Measurements from ENCODE around the gene CAD. TPM values are rescaled to one million over a fixed set of nuclear protein-coding genes. Genes with fewer than 3 reads are reported as not detected.

Gene CAD
- polyA plus RNA-seq, 1 experiment, result 17.8 TPM

GRCh38 chr2:27211241-27211942, 5.8 kb upstream of the CAD start:
- CTCF ChIA-PET, result interaction anchor here (0.6 to 1.6 kb wide), 4 partner anchors 20 to 113 kb away, joined by 3 to 7 read pairs (median 4); no protein-coding TSS in a partner anchor

GRCh38 chr2:27211943-27212625, 5.1 kb upstream of the CAD start, which contains the start of the genes ATRAID and SLC5A6:
TSS of gene ATRAID (plus strand) at chr2:27212041. CDS start at chr2:27212369, 328 bp downstream.
TSS of gene SLC5A6 (minus strand) at chr2:27212268. CDS start at chr2:27207650, 4,618 bp downstream.
- no peaks in the 10 kb centered on the region for H3K9me3 ChIP-seq (ENCODE audit: control insufficient read depth, insufficient read depth, low read length)
- no peak for TF ChIP-seq CTCF (IDR thresholded peaks at IDR 0.05; ENCODE audit: low read depth, low read length)
- H3K4me3 ChIP-seq (ENCODE audit: low read depth, low read length), result peak within 1 kb of the TSS; percentile 95
- ChIA-PET CTCF (interaction anchor here (0.7 to 1.6 kb wide), 2 partner anchors 21 to 114 kb away, joined by 4 to 5 read pairs; no protein-coding TSS in a partner anchor), POLR2A (interaction anchor here (0.6 to 1.0 kb wide), 6 partner anchors 78 to 149 kb away, joined by 3 to 13 read pairs (median 4); partner anchors contain the start of gene PREB)
- H3K27me3 ChIP-seq (ENCODE audit: control insufficient read depth, insufficient read depth, low read length), result no peaks in the 10 kb centered on the region
- H3K27ac ChIP-seq (ENCODE audit: low read depth, low read length), result peak within 1 kb of the TSS; percentile 97
- DNase-seq (ENCODE audit: low read depth, low spot score), result peak; percentile 34

More at GRCh38 chr2:27211241-27211942, 5.8 kb upstream of the CAD start:
- POLR2A ChIA-PET, result interaction anchor here (0.6 to 1.0 kb wide), 6 partner anchors 9 to 134 kb away, joined by 3 to 13 read pairs (median 4); partner anchors contain the start of gene PREB
- Histone ChIP-seq H3K9me3 (ENCODE audit: control insufficient read depth, insufficient read depth, low read length) (no peaks in the 10 kb centered on the region), H3K4me3 (ENCODE audit: low read depth, low read length) (peak overlapping the region; percentile 95), H3K27me3 (ENCODE audit: control insufficient read depth, insufficient read depth, low read length) (no peaks in the 10 kb centered on the region), H3K27ac (ENCODE audit: low read depth, low read length) (no peak overlapping the region)
- DNase-seq (ENCODE audit: low read depth, low spot score), result no peak
- TF ChIP-seq CTCF (IDR thresholded peaks at IDR 0.05; ENCODE audit: low read depth, low read length), result no peak

GRCh38 chr2:27212626-27213471, 4.3 kb upstream of the CAD start:
- Histone ChIP-seq H3K27me3 (ENCODE audit: control insufficient read depth, insufficient read depth, low read length) (no peaks in the 10 kb centered on the region), H3K4me3 (ENCODE audit: low read depth, low read length) (peak overlapping the region; percentile 95), H3K27ac (ENCODE audit: low read depth, low read length) (peak overlapping the region; percentile 97), H3K9me3 (ENCODE audit: control insufficient read depth, insufficient read depth, low read length) (no peaks in the 10 kb centered on the region)
- TF ChIP-seq CTCF (IDR thresholded peaks at IDR 0.05; ENCODE audit: low read depth, low read length), result no peak
- DNase-seq (ENCODE audit: low read depth, low spot score), result peak; percentile 15
- POLR2A ChIA-PET, result interaction anchor here (0.6 to 1.0 kb wide), 8 partner anchors 39 to 149 kb away, joined by 3 to 13 read pairs (median 4); partner anchors contain the start of gene PREB
- CTCF ChIA-PET, result interaction anchor here (1.0 to 1.1 kb wide), 3 partner anchors 22 to 90 kb away, joined by 4 to 5 read pairs (median 4); no protein-coding TSS in a partner anchor

GRCh38 chr2:27214941-27215340, 2.2 kb upstream of the CAD start:
- CTCF ChIA-PET, result no interaction called here
- H3K4me3 ChIP-seq (ENCODE audit: low read depth, low read length), result no peak overlapping the region
- POLR2A ChIA-PET, result no interaction called here

More at GRCh38 chr2:27214941-27215340, 2.2 kb upstream of the CAD start:
- Histone ChIP-seq H3K27ac (ENCODE audit: low read depth, low read length) (no peak overlapping the region), H3K27me3 (ENCODE audit: control insufficient read depth, insufficient read depth, low read length) (no peaks in the 10 kb centered on the region), H3K9me3 (ENCODE audit: control insufficient read depth, insufficient read depth, low read length) (no peaks in the 10 kb centered on the region)
- no peak for TF ChIP-seq CTCF (IDR thresholded peaks at IDR 0.05; ENCODE audit: low read depth, low read length)
- no peak for DNase-seq (ENCODE audit: low read depth, low spot score)

Data from AG04450 (cell line).